Sigmoid colon (tissue), 4 donors: Measurements from ENCODE around the gene HSD17B12.

Experiments used
- CTCF ChIP-seq, 4 experiments: fragments of 450-650 bp in 3 of 4; fragments of 200-600 bp in 1 of 4; IDR thresholded peaks; one replicate each; pipeline ENCODE4 v1.5.1; 2016 to 2019; ENCODE audit warnings: antibody characterized with exemption in 4 of 4, mild to moderate bottlenecking in 3 of 4, moderate library complexity in 2 of 4
- EP300 ChIP-seq, 4 donors: sonication (generic); formaldehyde crosslinking; IDR thresholded peaks; one replicate each; pipeline ENCODE4 v1.6.1; 2017; ENCODE audit warnings: antibody characterized with exemption in 4 of 4
- POLR2A ChIP-seq, 2 donors: fragments of 450-650 bp; IDR thresholded peaks; one replicate each; pipeline ENCODE4 v1.6.1; 2016; ENCODE audit warnings: antibody characterized with exemption in 2 of 2, mild to moderate bottlenecking in 2 of 2, moderate library complexity in 2 of 2
- POLR2AphosphoS5 ChIP-seq, 4 donors: sonication (generic); formaldehyde crosslinking; IDR thresholded peaks; one replicate each; pipeline ENCODE4 v1.6.1; 2017; ENCODE audit warnings: antibody characterized with exemption in 4 of 4

GRCh38 chr11:43649501-43649900 lies 31.0 kb upstream of the HSD17B12 start:
- TF ChIP-seq POLR2A (IDR thresholded peaks at IDR 0.05) (no peak), CTCF (IDR thresholded peaks at IDR 0.05) (no peak), POLR2AphosphoS5 (IDR thresholded peaks at IDR 0.05) (no peak), EP300 (IDR thresholded peaks at IDR 0.05) (no peak)
